ENCODE data around the gene CPT1B. TPM values are rescaled to one million over a fixed set of nuclear protein-coding genes. Genes with fewer than 3 reads are reported as not detected.

Gene CPT1B
- total and polyA plus RNA-seq, 7 donors: 1.4 to 22.6 (median 5.0) TPM

DNA sequence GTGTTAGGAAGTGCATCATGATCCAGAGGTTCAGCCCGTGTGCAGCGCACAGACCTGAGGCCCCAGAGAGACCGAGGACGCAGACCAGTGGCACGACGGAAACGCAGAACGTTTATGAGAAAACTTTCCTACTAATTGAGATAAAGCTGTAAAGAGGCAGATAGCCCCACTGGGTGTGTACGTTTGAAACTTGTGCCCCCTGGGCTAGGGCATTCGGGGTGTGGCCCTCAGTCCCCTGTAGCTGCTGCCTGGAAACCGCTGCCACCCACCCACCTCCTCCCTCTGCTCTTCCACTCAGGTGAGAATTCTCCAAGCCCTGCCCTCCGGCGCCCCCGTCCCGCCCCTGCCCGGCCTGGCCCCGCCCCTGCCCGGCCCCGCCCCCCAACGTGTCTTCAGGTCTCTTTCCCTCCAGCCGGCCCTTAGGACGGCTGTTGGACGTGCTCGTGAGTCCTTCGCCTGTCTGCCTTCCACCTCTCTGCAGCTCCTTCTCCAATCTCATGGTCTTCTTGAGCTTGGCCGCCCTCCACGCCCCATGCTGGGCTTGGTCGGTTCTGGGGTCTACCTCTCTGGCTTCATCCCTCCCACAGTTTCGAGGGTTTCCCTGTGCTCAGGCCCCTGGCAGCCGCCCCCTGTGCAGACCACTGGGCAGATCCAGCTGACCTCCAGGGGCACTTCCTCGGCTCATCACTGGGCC is 34.4 kb upstream of the CPT1B start:
- peaks cover 3 to 67% (median 26%) of the 10 kb centered on the region in 3 donors for H3K27me3 ChIP-seq
- no peak overlapping the region for H3K4me3 ChIP-seq
- WGBS, 2 donors: 18 to 31% methylated on average over 31 of the region's 31 CpGs
- H3K4me1 ChIP-seq: no peaks in the 10 kb centered on the region
- no peaks in the 10 kb centered on the region for H3K9me3 ChIP-seq
- no peak for DNase-seq
- intact Hi-C loops (cut with DNase I): no loop called here
- no peak overlapping the region for H3K27ac ChIP-seq
- TF ChIP-seq POLR2AphosphoS5 (IDR thresholded peaks at IDR 0.05) (no peak), EP300 (IDR thresholded peaks at IDR 0.05) (no peak), POLR2A (IDR thresholded peaks at IDR 0.05) (no peak)
- TF ChIP-seq, protein P1, sequence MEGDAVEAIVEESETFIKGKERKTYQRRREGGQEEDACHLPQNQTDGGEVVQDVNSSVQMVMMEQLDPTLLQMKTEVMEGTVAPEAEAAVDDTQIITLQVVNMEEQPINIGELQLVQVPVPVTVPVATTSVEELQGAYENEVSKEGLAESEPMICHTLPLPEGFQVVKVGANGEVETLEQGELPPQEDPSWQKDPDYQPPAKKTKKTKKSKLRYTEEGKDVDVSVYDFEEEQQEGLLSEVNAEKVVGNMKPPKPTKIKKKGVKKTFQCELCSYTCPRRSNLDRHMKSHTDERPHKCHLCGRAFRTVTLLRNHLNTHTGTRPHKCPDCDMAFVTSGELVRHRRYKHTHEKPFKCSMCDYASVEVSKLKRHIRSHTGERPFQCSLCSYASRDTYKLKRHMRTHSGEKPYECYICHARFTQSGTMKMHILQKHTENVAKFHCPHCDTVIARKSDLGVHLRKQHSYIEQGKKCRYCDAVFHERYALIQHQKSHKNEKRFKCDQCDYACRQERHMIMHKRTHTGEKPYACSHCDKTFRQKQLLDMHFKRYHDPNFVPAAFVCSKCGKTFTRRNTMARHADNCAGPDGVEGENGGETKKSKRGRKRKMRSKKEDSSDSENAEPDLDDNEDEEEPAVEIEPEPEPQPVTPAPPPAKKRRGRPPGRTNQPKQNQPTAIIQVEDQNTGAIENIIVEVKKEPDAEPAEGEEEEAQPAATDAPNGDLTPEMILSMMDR (IDR thresholded peaks at IDR 0.05): no peak
- H3K36me3 ChIP-seq: no peaks in the 10 kb centered on the region

GRCh38 chr22:50612168-50612527 is 33.9 kb upstream of the CPT1B start:
- H3K27ac ChIP-seq: no peak overlapping the region
- H3K27me3 ChIP-seq: peaks cover 3 to 70% (median 27%) of the 10 kb centered on the region in 3 donors
- DNase-seq: no peak
- TF ChIP-seq, protein P1 (IDR thresholded peaks at IDR 0.05): no peak
- TF ChIP-seq EP300 (IDR thresholded peaks at IDR 0.05): no peak
- no peaks in the 10 kb centered on the region for H3K9me3 ChIP-seq
- H3K4me3 ChIP-seq: no peak overlapping the region
- no peaks in the 10 kb centered on the region for H3K36me3 ChIP-seq
- 32 to 53% methylated on average over 6 of the region's 6 CpGs for WGBS, 2 donors
- H3K4me1 ChIP-seq: no peaks in the 10 kb centered on the region
- intact Hi-C loops (cut with DNase I): no loop called here

- no peaks in the 10 kb centered on the region for H3K4me1 ChIP-seq
- no peak overlapping the region for H3K4me3 ChIP-seq
- no peak overlapping the region for H3K27ac ChIP-seq
- intact Hi-C loops (cut with DNase I): no loop called here
- TF ChIP-seq POLR2A (IDR thresholded peaks at IDR 0.05) (no peak), POLR2AphosphoS5 (IDR thresholded peaks at IDR 0.05) (no peak), EP300 (IDR thresholded peaks at IDR 0.05) (no peak)
- TF ChIP-seq, protein P1 (IDR thresholded peaks at IDR 0.05): no peak
- H3K36me3 ChIP-seq: no peaks in the 10 kb centered on the region
- H3K27me3 ChIP-seq: peaks cover 3 to 76% (median 34%) of the 10 kb centered on the region in 3 donors
- H3K9me3 ChIP-seq: no peaks in the 10 kb centered on the region
- DNase-seq: no peak
- 92% methylated on average over 26 of the region's 26 CpGs for WGBS, 2 donors
These were observed 33.3 kb upstream of the CPT1B start for GRCh38 chr22:50611341-50612060.

GRCh38 chr22:50610581-50610980 is 32.4 kb upstream of the CPT1B start:
- 71 to 86% methylated on average over 17 of the region's 17 CpGs for WGBS, 2 donors
- no peaks in the 10 kb centered on the region for H3K36me3 ChIP-seq
- H3K4me3 ChIP-seq: no peak overlapping the region
- peaks cover 3 to 85% (median 40%) of the 10 kb centered on the region in 3 donors for H3K27me3 ChIP-seq
- TF ChIP-seq, protein P1 (IDR thresholded peaks at IDR 0.05): no peak
- TF ChIP-seq POLR2A (IDR thresholded peaks at IDR 0.05) (no peak), POLR2AphosphoS5 (IDR thresholded peaks at IDR 0.05) (no peak)
- intact Hi-C loops (cut with DNase I): no loop called here
- H3K27ac ChIP-seq: no peak overlapping the region
- no peaks in the 10 kb centered on the region for H3K4me1 ChIP-seq
- H3K9me3 ChIP-seq: no peaks in the 10 kb centered on the region
- no peak for DNase-seq

All from sigmoid colon (tissue), 7 donors.